ENCODE results near the gene MRPL48.
"Not testable (repeated sequence)": the region's sequence is repeated elsewhere in the genome, so short reads cannot be mapped to it uniquely, and the experiment has no call there.

The MRPL48 gene

GRCh38 chr11:73851046-73851764 is 63.5 kb downstream of the MRPL48 start:
- DNase-seq = no peak

- DNase-seq = no peak
Measured at GRCh38 chr11:73852049-73852448, 64.4 kb downstream of the MRPL48 start.

- DNase-seq = no peak
Measured at GRCh38 chr11:73854680-73855079, 67.0 kb downstream of the MRPL48 start.

GRCh38 chr11:73856031-73856567 is 68.4 kb downstream of the MRPL48 start:
- DNase-seq = no peak

- no peak for DNase-seq
Measured at GRCh38 chr11:73859671-73860070, 72.0 kb downstream of the MRPL48 start.

- no peak for DNase-seq
Measured at GRCh38 chr11:73860202-73860601, 72.5 kb downstream of the MRPL48 start.

- DNase-seq = no peak
Measured at GRCh38 chr11:73862986-73863385, 75.3 kb downstream of the MRPL48 start.

- DNase-seq = no peak
Measured at GRCh38 chr11:73866095-73866579, 78.5 kb downstream of the MRPL48 start.

- no peak for DNase-seq
Measured at GRCh38 chr11:73866586-73866996, 78.9 kb downstream of the MRPL48 start.

- DNase-seq = no peak
Measured at GRCh38 chr11:73869332-73869949, 81.8 kb downstream of the MRPL48 start.

GRCh38 chr11:73870261-73870660 is 82.6 kb downstream of the MRPL48 start:
- DNase-seq = no peak

GRCh38 chr11:73872749-73873357 is 85.2 kb downstream of the MRPL48 start:
- DNase-seq = no peak

GRCh38 chr11:73875380-73875779 is 87.7 kb downstream of the MRPL48 start:
- no peak for DNase-seq

GRCh38 chr11:73875840-73876239 is 88.2 kb downstream of the MRPL48 start:
- no peak for DNase-seq

GRCh38 chr11:73876424-73877310 is 89.0 kb downstream of the MRPL48 start, which contains the start of the genes COA4 and PAAF1:
COA4 (minus strand) TSS chr11:73876846; CDS start chr11:73873378, 3,468 bp downstream.
PAAF1 (plus strand) TSS chr11:73876999; CDS start chr11:73877022, 23 bp downstream.
- peak; percentile 90 to 96 for DNase-seq

- no peak for DNase-seq
Measured at GRCh38 chr11:73878771-73879170, 91.1 kb downstream of the MRPL48 start.

GRCh38 chr11:73880449-73880848 is 92.8 kb downstream of the MRPL48 start:
- DNase-seq = not testable (repeated sequence)

GRCh38 chr11:73883856-73884255 is 96.2 kb downstream of the MRPL48 start:
- DNase-seq = no peak

- DNase-seq = no peak
Measured at GRCh38 chr11:73888244-73888643, 100.6 kb downstream of the MRPL48 start.

- no peak for DNase-seq
Measured at GRCh38 chr11:73889019-73889418, 101.3 kb downstream of the MRPL48 start.

GRCh38 chr11:73889536-73889935 is 101.9 kb downstream of the MRPL48 start:
- DNase-seq = no peak

GRCh38 chr11:73893041-73893440 is 105.4 kb downstream of the MRPL48 start:
- no peak for DNase-seq

Data from stimulated activated CD4-positive, alpha-beta T cell treated with anti-CD3 and anti-CD28 coated beads, Interleukin-4, amount 100 ng/mL, for 4 hours (primary cell).